Myocyte (in vitro differentiated cells): ENCODE measurements around the gene ZNF441. TPM values are rescaled to one million over a fixed set of nuclear protein-coding genes. Genes with fewer than 3 reads are reported as not detected.

ENCODE experiments used
- total RNA-seq: library from RNA; depleted of rRNA; stranded (reverse); fragments of >200 nt; gene quantifications from 2 replicates; pipeline ENCODE4 v1.2.3, GENCODE V29; 2014

Gene ZNF441
- total RNA-seq, 1 donor from 2014 or later, result 12.6 TPM

Other genes starting within 250 kb of the ZNF441 start
- 42.2 and 52.7 TPM in 2 replicates for gene ECSIT, start 237.9 kb upstream of the ZNF441 start, total RNA-seq
- 2.0 and 6.3 TPM in 2 replicates for gene CNN1, start 228.1 kb upstream of the ZNF441 start, total RNA-seq
- 15.0 and 23.9 TPM in 2 replicates for gene ELOF1, start 207.8 kb upstream of the ZNF441 start, total RNA-seq
- gene ACP5, start 189.4 kb upstream of the ZNF441 start, total RNA-seq, result 0.52 and 1.4 TPM in 2 replicates
- 18.7 and 18.9 TPM in 2 replicates for gene ZNF627, start 169.5 kb upstream of the ZNF441 start, total RNA-seq
- 4.6 and 5.5 TPM in 2 replicates for gene ZNF823, start 28.1 kb upstream of the ZNF441 start, total RNA-seq
- gene ZNF491, start 31.5 kb downstream of the ZNF441 start, total RNA-seq, result 2.3 and 2.4 TPM in 2 replicates
- gene ZNF440, start 47.3 kb downstream of the ZNF441 start, total RNA-seq, result 6.5 and 6.9 TPM in 2 replicates
- 0.08 and 0.10 TPM in 2 replicates for gene ZNF439, start 81.7 kb downstream of the ZNF441 start, total RNA-seq
- gene ZNF69, start 120.8 kb downstream of the ZNF441 start, total RNA-seq, result 6.3 and 8.8 TPM in 2 replicates
- gene ZNF700, start 158.1 kb downstream of the ZNF441 start, total RNA-seq, result 7.4 and 10.1 TPM in 2 replicates
- gene ZNF763, start 198.0 kb downstream of the ZNF441 start, total RNA-seq, result 0.59 and 1.4 TPM in 2 replicates